Activated CD4-positive, CD25-positive, alpha-beta regulatory T cell treated with anti-CD3 and anti-CD28 coated beads, Interleukin-2, amount 50 U/mL, for 72 hours (primary cell): Measurements from ENCODE around the gene UBAC2.
"Not testable (repeated sequence)": the region's sequence is repeated elsewhere in the genome, so short reads cannot be mapped to it uniquely, and the experiment has no call there.

Experiments used
- DNase-seq: peaks from one replicate; pipeline ENCODE4 v3.0.0; 2021

The UBAC2 gene

GRCh38 chr13:99383946-99384345 is 183.3 kb downstream of the UBAC2 start:
- DNase-seq = no peak

GRCh38 chr13:99384468-99384867 is 183.8 kb downstream of the UBAC2 start:
- no peak for DNase-seq

- DNase-seq = no peak
Observed at GRCh38 chr13:99385161-99385560, 184.5 kb downstream of the UBAC2 start.

- DNase-seq = no peak
Observed at GRCh38 chr13:99385940-99386339, 185.3 kb downstream of the UBAC2 start.

GRCh38 chr13:99386495-99386894 is 185.8 kb downstream of the UBAC2 start:
- no peak for DNase-seq

GRCh38 chr13:99386911-99387788 is 186.5 kb downstream of the UBAC2 start:
- peak; percentile 90 for DNase-seq

GRCh38 chr13:99388334-99388923 is 187.8 kb downstream of the UBAC2 start:
- no peak for DNase-seq

- DNase-seq = not testable (repeated sequence)
Observed at GRCh38 chr13:99389094-99389493, 188.4 kb downstream of the UBAC2 start.

- DNase-seq = no peak
Observed at GRCh38 chr13:99389520-99390304, 189.1 kb downstream of the UBAC2 start.

- no peak for DNase-seq
Observed at GRCh38 chr13:99390601-99391000, 189.9 kb downstream of the UBAC2 start.

GRCh38 chr13:99391781-99392469 is 191.3 kb downstream of the UBAC2 start:
- no peak for DNase-seq

GRCh38 chr13:99392470-99393135 is 191.9 kb downstream of the UBAC2 start:
- no peak for DNase-seq

- DNase-seq = not testable (repeated sequence)
Observed at GRCh38 chr13:99393391-99393790, 192.7 kb downstream of the UBAC2 start.

- no peak for DNase-seq
Observed at GRCh38 chr13:99393791-99394735, 193.4 kb downstream of the UBAC2 start.

GRCh38 chr13:99395436-99395835 is 194.8 kb downstream of the UBAC2 start:
- no peak for DNase-seq

- DNase-seq = no peak
Observed at GRCh38 chr13:99396446-99396845, 195.8 kb downstream of the UBAC2 start.

GRCh38 chr13:99398071-99398470 is 197.4 kb downstream of the UBAC2 start:
- no peak for DNase-seq

- no peak for DNase-seq
Observed at GRCh38 chr13:99398916-99399622, 198.4 kb downstream of the UBAC2 start.

GRCh38 chr13:99399623-99399974 is 198.9 kb downstream of the UBAC2 start:
- DNase-seq = no peak

GRCh38 chr13:99403458-99403971 is 202.9 kb downstream of the UBAC2 start:
- DNase-seq = no peak
